Measurements from ENCODE around the gene ORAI2.

The ORAI2 gene

DNA sequence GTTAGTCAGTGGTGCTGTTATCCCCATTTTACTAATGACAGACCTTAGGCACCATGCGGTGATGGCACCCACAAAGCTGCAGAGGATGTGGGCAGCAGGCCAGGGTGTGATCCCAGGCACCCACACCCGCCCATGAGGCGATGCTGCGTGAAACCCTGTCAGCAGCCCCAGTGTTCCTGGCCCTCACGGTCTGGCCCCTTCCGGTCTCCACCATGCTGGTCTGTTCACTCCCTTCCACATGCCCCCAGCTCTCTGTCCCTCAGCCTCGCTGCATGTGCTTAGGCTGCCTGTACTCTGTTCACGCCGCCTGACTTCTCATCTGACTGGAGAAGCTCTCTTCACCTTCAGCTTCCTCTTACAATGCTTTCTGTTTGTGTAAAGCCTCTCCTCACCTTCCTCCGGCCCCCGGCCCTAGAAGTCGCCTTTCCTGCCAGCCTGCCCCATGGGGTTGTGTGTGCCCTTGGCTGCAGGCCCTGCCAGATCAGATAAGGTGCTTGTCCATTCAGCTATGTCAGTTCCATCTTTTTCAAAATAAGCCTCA, 17.6 kb upstream of the ORAI2 start:
- DNase-seq (ENCODE audit: low read depth): no peak
- TF ChIP-seq, protein P1, sequence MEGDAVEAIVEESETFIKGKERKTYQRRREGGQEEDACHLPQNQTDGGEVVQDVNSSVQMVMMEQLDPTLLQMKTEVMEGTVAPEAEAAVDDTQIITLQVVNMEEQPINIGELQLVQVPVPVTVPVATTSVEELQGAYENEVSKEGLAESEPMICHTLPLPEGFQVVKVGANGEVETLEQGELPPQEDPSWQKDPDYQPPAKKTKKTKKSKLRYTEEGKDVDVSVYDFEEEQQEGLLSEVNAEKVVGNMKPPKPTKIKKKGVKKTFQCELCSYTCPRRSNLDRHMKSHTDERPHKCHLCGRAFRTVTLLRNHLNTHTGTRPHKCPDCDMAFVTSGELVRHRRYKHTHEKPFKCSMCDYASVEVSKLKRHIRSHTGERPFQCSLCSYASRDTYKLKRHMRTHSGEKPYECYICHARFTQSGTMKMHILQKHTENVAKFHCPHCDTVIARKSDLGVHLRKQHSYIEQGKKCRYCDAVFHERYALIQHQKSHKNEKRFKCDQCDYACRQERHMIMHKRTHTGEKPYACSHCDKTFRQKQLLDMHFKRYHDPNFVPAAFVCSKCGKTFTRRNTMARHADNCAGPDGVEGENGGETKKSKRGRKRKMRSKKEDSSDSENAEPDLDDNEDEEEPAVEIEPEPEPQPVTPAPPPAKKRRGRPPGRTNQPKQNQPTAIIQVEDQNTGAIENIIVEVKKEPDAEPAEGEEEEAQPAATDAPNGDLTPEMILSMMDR (conservative IDR thresholded peaks at IDR 0.05; ENCODE audit: low read length): no peak
- H3K4me3 ChIP-seq (ENCODE audit: low read length): no peak overlapping the region

DNA sequence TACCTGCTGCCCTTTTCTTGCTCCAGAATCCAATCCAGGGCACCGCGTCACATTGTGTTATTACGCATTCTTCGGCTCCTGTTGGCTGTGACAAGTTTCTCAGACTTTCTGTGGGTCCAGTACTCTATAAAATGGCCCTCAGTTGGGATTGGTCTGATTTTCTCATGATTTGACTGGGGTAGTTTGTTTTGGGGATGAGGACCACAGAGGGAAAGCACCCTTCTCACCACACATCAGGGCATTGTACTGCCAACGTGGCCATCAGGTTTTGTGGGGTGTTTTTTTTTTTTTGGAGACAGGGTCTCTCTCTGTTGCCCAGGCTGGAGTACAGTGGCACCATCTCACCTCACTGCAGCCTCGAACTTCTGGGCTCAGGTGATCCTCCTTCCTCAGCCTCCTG, 17.0 kb upstream of the ORAI2 start:
- no peak overlapping the region for H3K4me3 ChIP-seq (ENCODE audit: low read length)
- TF ChIP-seq, protein P1 (conservative IDR thresholded peaks at IDR 0.05; ENCODE audit: low read length): no peak
- DNase-seq (ENCODE audit: low read depth): no peak

DNA sequence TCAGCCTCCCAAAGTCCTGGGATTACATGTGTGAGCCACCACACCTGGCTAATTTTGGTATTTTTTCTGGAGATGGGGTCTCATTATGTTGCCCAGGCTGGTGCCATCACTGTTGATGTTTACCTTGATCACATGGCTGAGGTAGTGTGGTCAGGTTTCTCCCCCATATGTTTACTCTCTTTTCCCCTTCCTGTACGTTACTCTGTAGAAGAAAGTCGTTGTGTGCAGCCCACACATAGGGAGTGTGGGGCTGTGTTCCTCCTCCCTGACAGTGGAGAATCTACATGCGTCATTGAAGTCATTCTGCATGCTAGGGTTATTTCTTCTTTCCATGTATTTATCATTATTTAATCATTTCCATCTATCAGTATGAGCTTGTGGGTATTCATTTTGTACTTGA, 16.3 kb upstream of the ORAI2 start:
- H3K4me3 ChIP-seq (ENCODE audit: low read length): no peak overlapping the region
- TF ChIP-seq, protein P1 (conservative IDR thresholded peaks at IDR 0.05; ENCODE audit: low read length): no peak
- DNase-seq (ENCODE audit: low read depth): no peak

DNA sequence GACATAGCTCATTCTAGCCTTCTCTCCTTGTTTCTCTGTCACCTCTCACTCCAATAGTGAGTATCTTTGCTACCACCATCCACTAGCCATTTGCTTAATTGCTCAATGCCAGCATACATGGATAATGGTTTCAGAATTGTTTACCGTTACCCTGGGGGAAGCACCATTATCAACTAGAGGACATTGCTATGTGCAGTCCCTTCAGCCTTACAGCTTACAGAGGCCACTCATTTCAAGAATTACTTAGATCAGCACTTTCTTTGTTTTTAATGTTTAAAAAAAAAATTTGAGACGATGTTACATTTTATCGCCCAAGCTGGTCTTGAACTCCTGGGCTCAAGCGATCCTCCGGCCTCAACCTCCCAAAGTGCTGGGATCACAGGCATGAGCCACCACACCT, 14.8 kb upstream of the ORAI2 start:
- no peak for DNase-seq (ENCODE audit: low read depth)
- TF ChIP-seq, protein P1 (conservative IDR thresholded peaks at IDR 0.05; ENCODE audit: low read length): no peak
- no peak overlapping the region for H3K4me3 ChIP-seq (ENCODE audit: low read length)

DNA sequence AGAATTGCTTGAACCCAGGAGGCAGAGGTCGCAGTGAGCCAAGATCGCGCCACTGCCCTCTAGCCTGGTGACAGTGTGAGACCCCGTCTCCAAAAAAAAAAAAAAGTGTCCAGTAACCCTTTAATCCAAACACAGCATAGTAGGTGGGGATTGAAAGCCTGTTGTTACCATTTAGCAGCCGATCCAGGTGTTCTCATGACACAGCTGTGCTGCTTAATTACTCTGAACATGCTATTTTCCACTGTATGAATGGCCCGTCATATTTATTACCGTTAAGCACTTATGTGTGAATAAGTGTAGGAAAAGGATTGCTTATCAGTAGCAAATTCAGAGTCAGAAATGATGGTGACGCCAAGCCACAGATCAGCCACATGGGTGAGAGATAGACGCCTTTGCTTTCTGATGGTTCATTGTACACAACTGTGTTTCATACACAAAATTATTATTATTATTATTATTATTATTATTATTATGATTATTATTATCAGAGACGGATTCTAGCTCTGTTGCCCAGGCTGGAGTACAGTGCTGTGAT, 11.6 kb upstream of the ORAI2 start:
- no peak overlapping the region for H3K4me3 ChIP-seq (ENCODE audit: low read length)
- TF ChIP-seq, protein P1 (conservative IDR thresholded peaks at IDR 0.05; ENCODE audit: low read length): no peak
- DNase-seq (ENCODE audit: low read depth): no peak

DNA sequence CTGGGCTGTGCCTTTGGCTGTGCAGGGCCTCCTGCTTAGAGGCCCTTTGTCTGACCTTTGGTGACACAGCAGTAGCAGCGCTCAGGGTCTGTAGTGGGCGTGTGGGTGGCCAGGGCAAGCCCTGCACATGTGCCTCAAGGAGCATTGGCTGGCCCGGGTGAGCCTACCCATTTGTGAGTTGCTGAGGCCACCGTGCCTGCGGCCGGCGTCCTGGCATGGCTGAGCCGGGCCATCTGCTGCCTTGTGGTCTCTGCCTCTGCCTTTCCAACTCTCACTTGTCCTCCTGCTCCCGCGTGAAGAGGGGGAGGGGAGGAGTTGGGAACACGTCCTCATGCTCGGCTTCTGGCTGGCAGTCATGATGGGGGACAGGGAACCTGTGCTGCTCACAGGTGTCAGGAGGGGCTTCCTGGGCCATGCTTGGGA, 9.2 kb upstream of the ORAI2 start:
- DNase-seq (ENCODE audit: low read depth): no peak
- TF ChIP-seq, protein P1 (conservative IDR thresholded peaks at IDR 0.05; ENCODE audit: low read length): no peak
- H3K4me3 ChIP-seq (ENCODE audit: low read length): no peak overlapping the region

DNA sequence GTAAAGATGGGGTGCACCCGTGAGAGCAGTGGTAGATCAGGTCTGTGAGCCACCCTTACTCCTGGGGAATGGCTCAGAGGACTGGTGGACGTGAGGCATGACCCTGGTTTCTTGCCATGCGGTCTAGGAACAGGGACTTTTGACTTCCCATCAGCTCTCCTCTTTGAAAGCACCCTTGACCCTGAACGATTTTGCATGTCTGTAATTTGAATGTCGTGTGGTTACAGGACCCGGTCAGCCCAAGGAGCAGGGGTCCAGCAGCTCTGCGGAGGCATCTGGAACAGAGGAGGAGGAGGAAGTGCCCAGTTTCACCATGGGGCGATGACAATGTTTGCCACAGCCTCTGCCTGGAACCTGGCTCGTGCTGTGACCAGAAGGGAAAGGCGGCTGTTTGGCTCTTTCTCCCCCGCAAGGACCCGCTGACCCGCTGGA, 8.6 kb upstream of the ORAI2 start:
- H3K4me3 ChIP-seq (ENCODE audit: low read length): no peak overlapping the region
- TF ChIP-seq, protein P1 (conservative IDR thresholded peaks at IDR 0.05; ENCODE audit: low read length): no peak

More for the DNA sequence above, 8.6 kb upstream of the ORAI2 start:
- no peak for DNase-seq (ENCODE audit: low read depth)

Data from AG10803 (cell line).